Measurements from ENCODE around the gene WFDC6.

DNA sequence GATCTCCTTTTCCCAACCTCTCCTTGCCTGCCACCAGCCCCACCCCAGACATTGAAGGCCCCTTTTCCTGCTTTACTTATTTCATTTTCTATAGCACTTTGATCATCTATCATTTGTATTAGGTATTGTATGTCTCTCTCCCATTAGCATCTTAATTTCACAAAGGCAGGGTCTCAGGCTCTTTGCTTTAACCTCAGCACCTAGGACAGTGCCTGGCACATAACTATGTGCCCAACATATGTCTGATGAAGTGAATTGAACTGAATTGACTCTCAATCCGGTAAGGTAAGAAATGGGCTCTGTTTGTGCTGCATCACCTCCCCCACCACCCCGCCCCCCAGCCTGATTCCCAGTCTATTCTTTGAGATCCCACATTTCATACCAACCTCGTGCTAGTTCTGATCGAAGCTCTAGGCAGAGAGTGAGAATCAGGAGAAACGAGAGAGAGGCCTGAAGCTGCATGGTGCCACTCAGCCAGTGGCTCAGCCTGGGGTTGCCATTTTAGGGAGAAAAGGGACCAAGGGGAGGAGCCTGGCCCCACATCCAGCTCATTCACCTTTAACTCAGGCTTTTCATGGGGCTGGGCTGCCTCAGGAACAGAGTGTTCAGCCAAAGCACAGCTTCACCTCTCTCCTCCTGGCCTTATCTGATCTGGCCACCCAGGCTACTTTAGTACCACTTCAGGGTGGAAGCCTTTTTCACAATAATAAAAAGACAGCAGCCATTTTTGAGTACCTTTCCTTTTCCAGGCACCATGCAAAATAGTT lies 24.0 kb downstream of the WFDC6 start, which contains the start of gene SPINT3:
- TF ChIP-seq, protein P1, sequence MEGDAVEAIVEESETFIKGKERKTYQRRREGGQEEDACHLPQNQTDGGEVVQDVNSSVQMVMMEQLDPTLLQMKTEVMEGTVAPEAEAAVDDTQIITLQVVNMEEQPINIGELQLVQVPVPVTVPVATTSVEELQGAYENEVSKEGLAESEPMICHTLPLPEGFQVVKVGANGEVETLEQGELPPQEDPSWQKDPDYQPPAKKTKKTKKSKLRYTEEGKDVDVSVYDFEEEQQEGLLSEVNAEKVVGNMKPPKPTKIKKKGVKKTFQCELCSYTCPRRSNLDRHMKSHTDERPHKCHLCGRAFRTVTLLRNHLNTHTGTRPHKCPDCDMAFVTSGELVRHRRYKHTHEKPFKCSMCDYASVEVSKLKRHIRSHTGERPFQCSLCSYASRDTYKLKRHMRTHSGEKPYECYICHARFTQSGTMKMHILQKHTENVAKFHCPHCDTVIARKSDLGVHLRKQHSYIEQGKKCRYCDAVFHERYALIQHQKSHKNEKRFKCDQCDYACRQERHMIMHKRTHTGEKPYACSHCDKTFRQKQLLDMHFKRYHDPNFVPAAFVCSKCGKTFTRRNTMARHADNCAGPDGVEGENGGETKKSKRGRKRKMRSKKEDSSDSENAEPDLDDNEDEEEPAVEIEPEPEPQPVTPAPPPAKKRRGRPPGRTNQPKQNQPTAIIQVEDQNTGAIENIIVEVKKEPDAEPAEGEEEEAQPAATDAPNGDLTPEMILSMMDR (IDR thresholded peaks at IDR 0.05; ENCODE audit: low read depth, low read length) = no peak
- no peak for TF ChIP-seq EZH2phosphoT487 (IDR thresholded peaks at IDR 0.05; ENCODE audit: low read depth)
